Esophagus squamous epithelium (tissue), 5 donors: Measurements from ENCODE around the gene SPATA31C1. TPM values are rescaled to one million over a fixed set of nuclear protein-coding genes. Genes with fewer than 3 reads are reported as not detected.

ENCODE experiments used
- DNase-seq: peaks from one replicate; lab custom pipeline; 2025; lab: John Stamatoyannopoulos, UW
- H3K27ac ChIP-seq, 4 donors: fragments of 200-600 bp; sonication (generic); one replicate each; pipeline ENCODE4 v1.5.1; 2016 to 2019; ENCODE audit warnings: mild to moderate bottlenecking in 1 of 4
- H3K27me3 ChIP-seq, 4 donors: fragments of 200-600 bp; sonication (generic); 1 replicate in 3 of 4; 2 replicates in 1 of 4; pipeline versions ENCODE4 v1.5.1 to v1.6.0; 2017 to 2021; ENCODE audit warnings: antibody characterized with exemption in 1 of 4
- H3K36me3 ChIP-seq, 3 donors: fragments of 200-600 bp; sonication (generic); one replicate each; pipeline ENCODE4 v1.5.1; 2016 to 2019
- H3K4me1 ChIP-seq, 3 donors: fragments of 200-600 bp; sonication (generic); one replicate each; pipeline ENCODE4 v1.5.1; 2017 to 2019
- H3K4me3 ChIP-seq, 4 donors: fragments of 200-600 bp; sonication (generic); 1 replicate in 3 of 4; 2 replicates in 1 of 4; pipeline ENCODE4 v1.5.1; 2016 to 2019; ENCODE audit warnings: mild to moderate bottlenecking in 2 of 4, moderate library complexity in 1 of 4
- H3K9me3 ChIP-seq, 3 donors: fragments of 200-600 bp; sonication (generic); one replicate each; pipeline ENCODE4 v1.5.1; 2016 to 2019
- POLR2A ChIP-seq, 4 donors: fragments of 450-650 bp; IDR thresholded peaks; one replicate each; pipeline ENCODE4 v1.6.1; 2017; ENCODE audit warnings: antibody characterized with exemption in 4 of 4, mild to moderate bottlenecking in 4 of 4, moderate library complexity in 3 of 4
- WGBS, 2 donors: methylation state at CpG; one replicate each; pipeline ENCODE4 v1.1.5; 2018; 5-methylcytosine and 5-hydroxymethylcytosine counted together
- intact Hi-C: fragments of 100-400 bp; cut with DNase I; formaldehyde crosslinking; loops from one replicate; pipeline ENCODE4 v1.15.0; 2022
- total RNA-seq, 4 donors: library from RNA; depleted of rRNA; stranded (reverse); fragments of >200 nt; gene quantifications; one replicate each; pipeline ENCODE4 v1.1.0, GENCODE V29; 2016
- TF ChIP-seq, protein P1 (sequence below), 6 experiments: fragments of 450-650 bp in 4 of 6; fragments of 200-600 bp in 2 of 6; sonication (generic) in 2 of 6; IDR thresholded peaks; one replicate each; pipeline ENCODE4 v1.5.1; 2016 to 2019; ENCODE audit warnings: antibody characterized with exemption in 6 of 6, mild to moderate bottlenecking in 4 of 6, moderate library complexity in 4 of 6
- donor health status: DM: yes; HTN: yes; CAD: no.

Gene SPATA31C1
- total RNA-seq, 4 donors from 2014 or later: not detected

GRCh38 chr9:87957839-87958238 lies 40.1 kb downstream of the SPATA31C1 start:
- Histone ChIP-seq H3K4me1 (no peaks in the 10 kb centered on the region), H3K27ac (no peak overlapping the region), H3K4me3 (no peak overlapping the region), H3K9me3 (no peaks in the 10 kb centered on the region), H3K27me3 (no peaks in the 10 kb centered on the region), H3K36me3 (no peaks in the 10 kb centered on the region)
- intact Hi-C loops: no loop called here
- DNase-seq: no peak
- 63 to 67% methylated on average over 5 to 7 of the region's 7 CpGs for WGBS, 2 donors
- TF ChIP-seq POLR2A (IDR thresholded peaks at IDR 0.05): no peak
- TF ChIP-seq, protein P1, sequence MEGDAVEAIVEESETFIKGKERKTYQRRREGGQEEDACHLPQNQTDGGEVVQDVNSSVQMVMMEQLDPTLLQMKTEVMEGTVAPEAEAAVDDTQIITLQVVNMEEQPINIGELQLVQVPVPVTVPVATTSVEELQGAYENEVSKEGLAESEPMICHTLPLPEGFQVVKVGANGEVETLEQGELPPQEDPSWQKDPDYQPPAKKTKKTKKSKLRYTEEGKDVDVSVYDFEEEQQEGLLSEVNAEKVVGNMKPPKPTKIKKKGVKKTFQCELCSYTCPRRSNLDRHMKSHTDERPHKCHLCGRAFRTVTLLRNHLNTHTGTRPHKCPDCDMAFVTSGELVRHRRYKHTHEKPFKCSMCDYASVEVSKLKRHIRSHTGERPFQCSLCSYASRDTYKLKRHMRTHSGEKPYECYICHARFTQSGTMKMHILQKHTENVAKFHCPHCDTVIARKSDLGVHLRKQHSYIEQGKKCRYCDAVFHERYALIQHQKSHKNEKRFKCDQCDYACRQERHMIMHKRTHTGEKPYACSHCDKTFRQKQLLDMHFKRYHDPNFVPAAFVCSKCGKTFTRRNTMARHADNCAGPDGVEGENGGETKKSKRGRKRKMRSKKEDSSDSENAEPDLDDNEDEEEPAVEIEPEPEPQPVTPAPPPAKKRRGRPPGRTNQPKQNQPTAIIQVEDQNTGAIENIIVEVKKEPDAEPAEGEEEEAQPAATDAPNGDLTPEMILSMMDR (IDR thresholded peaks at IDR 0.05): no peak

DNA sequence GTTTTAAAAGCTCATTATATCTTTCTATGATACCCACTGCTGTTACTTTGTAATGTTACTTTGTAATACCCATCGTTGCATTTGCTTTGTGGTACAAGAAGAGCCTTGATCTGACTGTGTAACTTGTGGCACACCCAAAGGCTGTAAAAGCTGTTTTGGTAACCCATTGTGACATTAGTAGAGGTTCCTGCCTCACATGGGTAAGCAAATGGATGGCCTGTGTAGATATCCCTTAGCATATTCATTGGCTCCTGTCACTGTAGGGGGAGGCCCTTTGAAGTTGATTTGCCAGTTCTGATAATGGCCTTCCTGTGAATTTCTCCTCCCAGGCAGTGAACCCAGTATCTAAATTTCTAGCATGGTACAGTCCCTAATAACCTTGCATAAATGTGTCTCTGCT lies 40.8 kb downstream of the SPATA31C1 start:
- Histone ChIP-seq H3K4me3 (no peak overlapping the region), H3K4me1 (no peaks in the 10 kb centered on the region), H3K36me3 (no peaks in the 10 kb centered on the region), H3K9me3 (no peaks in the 10 kb centered on the region), H3K27me3 (no peaks in the 10 kb centered on the region), H3K27ac (no peak overlapping the region)
- TF ChIP-seq, protein P1 (IDR thresholded peaks at IDR 0.05): no peak
- TF ChIP-seq POLR2A (IDR thresholded peaks at IDR 0.05): no peak
- WGBS, 2 donors: 89 to 100% methylated on average over 1 of the region's 1 CpG
- no peak for DNase-seq
- intact Hi-C loops: no loop called here

DNA sequence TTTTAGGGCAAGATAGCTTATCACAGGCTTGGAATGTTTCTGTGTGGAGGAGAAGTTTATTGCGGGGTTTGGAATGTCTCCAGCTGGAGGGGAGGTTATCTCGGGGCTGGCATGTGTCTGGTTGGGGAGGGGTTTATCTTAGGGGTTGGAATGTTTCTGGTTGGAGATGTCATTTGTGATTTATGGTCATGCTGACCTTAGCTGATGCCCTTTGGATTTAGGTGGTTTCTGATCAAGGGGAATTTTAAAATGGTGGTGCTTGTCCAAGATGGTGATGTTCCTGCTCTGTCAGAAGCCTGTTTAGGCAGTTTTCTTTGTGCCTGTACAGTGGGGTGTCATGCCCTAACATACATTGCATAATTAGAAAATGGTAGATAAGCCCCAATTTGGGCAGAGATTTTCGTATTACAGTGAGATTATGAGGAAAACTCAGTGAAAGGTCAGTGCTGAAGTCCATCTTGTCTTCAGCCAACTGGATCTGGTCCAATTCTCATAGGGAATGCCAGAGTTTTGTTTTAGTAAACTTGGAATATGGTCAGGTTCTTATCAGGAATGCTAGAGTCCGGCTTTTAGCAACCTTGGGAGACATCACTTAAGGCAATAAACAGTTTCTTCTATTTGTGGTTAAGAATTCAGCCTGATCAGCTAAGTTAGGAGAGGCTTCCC lies 42.3 kb downstream of the SPATA31C1 start:
- H3K9me3 ChIP-seq: no peaks in the 10 kb centered on the region
- no peak overlapping the region for H3K4me3 ChIP-seq
- no peaks in the 10 kb centered on the region for H3K27me3 ChIP-seq
- no peak for DNase-seq
- H3K4me1 ChIP-seq: no peaks in the 10 kb centered on the region
- TF ChIP-seq POLR2A (IDR thresholded peaks at IDR 0.05): no peak
- TF ChIP-seq, protein P1 (IDR thresholded peaks at IDR 0.05): no peak
- no peaks in the 10 kb centered on the region for H3K36me3 ChIP-seq
- H3K27ac ChIP-seq: no peak overlapping the region
- WGBS, 2 donors: 44 to 48% methylated on average over 4 of the region's 4 CpGs
- intact Hi-C loops: no loop called here

- intact Hi-C loops: no loop called here
- DNase-seq: no peak
- Histone ChIP-seq H3K27ac (no peak overlapping the region), H3K4me3 (no peak overlapping the region), H3K9me3 (no peaks in the 10 kb centered on the region), H3K36me3 (peaks cover 0 to 28% (median 7%) of the 10 kb centered on the region in 3 donors), H3K27me3 (no peaks in the 10 kb centered on the region), H3K4me1 (no peaks in the 10 kb centered on the region)
- WGBS, 2 donors: 79% methylated on average over 5 of the region's 6 CpGs; no CpG with 5 or more reads in 1 of the 2 donors
- TF ChIP-seq, protein P1 (IDR thresholded peaks at IDR 0.05): no peak
- no peak for TF ChIP-seq POLR2A (IDR thresholded peaks at IDR 0.05)
These were observed 46.0 kb downstream of the SPATA31C1 start for GRCh38 chr9:87963770-87964169.

GRCh38 chr9:87964826-87965225 lies 47.1 kb downstream of the SPATA31C1 start:
- Histone ChIP-seq H3K27ac (no peak overlapping the region), H3K9me3 (no peaks in the 10 kb centered on the region), H3K27me3 (no peaks in the 10 kb centered on the region), H3K4me1 (no peaks in the 10 kb centered on the region), H3K4me3 (no peak overlapping the region), H3K36me3 (peaks cover 0 to 36% (median 14%) of the 10 kb centered on the region in 3 donors)
- WGBS, 2 donors: 65 to 67% methylated on average over 4 of the region's 4 CpGs
- intact Hi-C loops: no loop called here
- DNase-seq: no peak
- no peak for TF ChIP-seq POLR2A (IDR thresholded peaks at IDR 0.05)
- TF ChIP-seq, protein P1 (IDR thresholded peaks at IDR 0.05): no peak
